DOHH2 (cell line): ENCODE data around the gene GAS7.

Source experiments
- H3F3A ChIP-seq: fragments of 200-600 bp; sonication (generic), shearing (Covaris generic); 2 replicates; pipeline ENCODE4 v1.6.0; 2016; ENCODE audit warnings: antibody characterized with exemption, mild to moderate bottlenecking; ENCODE audit not compliant: control insufficient read depth, insufficient read depth
- H3K27ac ChIP-seq: fragments of 200-600 bp; sonication (generic); 2 replicates; pipeline ENCODE4 v1.5.1; 2014; ENCODE audit warnings: low read depth, mild to moderate bottlenecking, low read length, moderate library complexity
- H3K27me3 ChIP-seq: fragments of 200-600 bp; sonication (generic); 2 replicates; pipeline ENCODE4 v1.6.1; 2014; ENCODE audit warnings: mild to moderate bottlenecking, low read length, mixed read lengths; ENCODE audit not compliant: control insufficient read depth
- H3K36me3 ChIP-seq: fragments of 200-600 bp; sonication (generic); 2 replicates; pipeline ENCODE4 v1.6.1; 2014; ENCODE audit warnings: mild to moderate bottlenecking, low read length, moderate library complexity, mixed read lengths; ENCODE audit not compliant: control insufficient read depth
- H3K4me1 ChIP-seq: fragments of 200-600 bp; sonication (generic); 2 replicates; pipeline ENCODE4 v1.6.1; 2014; ENCODE audit warnings: mild to moderate bottlenecking, low read length, mixed read lengths; ENCODE audit not compliant: control insufficient read depth
- H3K4me2 ChIP-seq: fragments of 200-600 bp; sonication (generic); 2 replicates; pipeline ENCODE4 v1.6.0; 2014; ENCODE audit warnings: mild to moderate bottlenecking, low read length, moderate library complexity
- H3K4me3 ChIP-seq: fragments of 200-600 bp; sonication (generic); 2 replicates; pipeline ENCODE4 v1.5.1; 2014; ENCODE audit warnings: mild to moderate bottlenecking, low read length, mixed read lengths
- H3K79me2 ChIP-seq: fragments of 200-600 bp; sonication (generic); 2 replicates; pipeline ENCODE4 v1.6.1; 2014; ENCODE audit warnings: mild to moderate bottlenecking, low read length, mixed read lengths; ENCODE audit not compliant: control insufficient read depth
- H3K9me2 ChIP-seq: fragments of 200-600 bp; sonication (generic); replicated peaks from 2 replicates; pipeline ENCODE4 v1.6.1; 2014; ENCODE audit warnings: mild to moderate bottlenecking, low read length, mixed read lengths; ENCODE audit not compliant: control insufficient read depth
- H3K9me3 ChIP-seq: fragments of 200-600 bp; sonication (generic); 2 replicates; pipeline ENCODE4 v1.6.1; 2014; ENCODE audit warnings: antibody characterized with exemption, low read length, mixed read lengths; ENCODE audit not compliant: control insufficient read depth, insufficient read depth
- H4K20me1 ChIP-seq: fragments of 200-600 bp; sonication (generic); 2 replicates; pipeline ENCODE4 v1.6.0; 2014; ENCODE audit warnings: low read depth, mild to moderate bottlenecking, antibody characterized with exemption, low read length, moderate library complexity; ENCODE audit not compliant: control insufficient read depth, insufficient read depth
- EZH2phosphoT487 ChIP-seq: fragments of 200-600 bp; sonication (generic); IDR thresholded peaks from 2 replicates; pipeline ENCODE4 v1.6.1; 2017; ENCODE audit warnings: borderline replicate concordance, mild to moderate bottlenecking, antibody characterized with exemption, low read length, moderate library complexity, mixed read lengths
- TF ChIP-seq, protein P1 (sequence below): fragments of 200-600 bp; sonication (generic); IDR thresholded peaks from one replicate; pipeline ENCODE4 v1.5.1; 2014; ENCODE audit warnings: antibody characterized with exemption, mild to moderate bottlenecking, low read depth, low read length; ENCODE audit not compliant: poor library complexity, severe bottlenecking

Gene GAS7

DNA sequence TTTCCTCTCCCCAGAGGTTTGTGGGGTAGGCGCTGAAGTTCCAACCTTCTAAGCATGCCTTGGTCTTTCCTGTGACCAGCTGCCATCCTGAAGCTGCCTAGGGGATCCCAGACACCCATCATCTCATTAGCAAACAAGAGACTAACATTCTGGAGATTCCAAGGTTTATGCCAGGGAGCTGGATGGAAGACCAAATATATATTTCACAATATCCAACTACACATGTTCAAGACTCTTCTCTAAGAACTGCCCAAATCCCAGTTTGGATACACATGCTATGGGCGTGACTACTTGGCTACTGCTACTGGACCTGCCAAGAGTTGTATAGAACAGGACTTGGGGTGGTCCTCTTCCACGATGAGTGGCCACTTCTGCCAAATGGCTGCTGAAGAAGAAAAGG lies 200.3 kb downstream of the GAS7 start:
- H3K4me2 ChIP-seq, result no peak overlapping the region
- no peaks in the 10 kb centered on the region for H3K79me2 ChIP-seq
- H3K27ac ChIP-seq, result no peak overlapping the region
- H3K9me3 ChIP-seq, result no peaks in the 10 kb centered on the region
- no peaks in the 10 kb centered on the region for H3K36me3 ChIP-seq
- H3K4me1 ChIP-seq, result no peaks in the 10 kb centered on the region
- H4K20me1 ChIP-seq, result no peaks in the 10 kb centered on the region
- TF ChIP-seq, protein P1, sequence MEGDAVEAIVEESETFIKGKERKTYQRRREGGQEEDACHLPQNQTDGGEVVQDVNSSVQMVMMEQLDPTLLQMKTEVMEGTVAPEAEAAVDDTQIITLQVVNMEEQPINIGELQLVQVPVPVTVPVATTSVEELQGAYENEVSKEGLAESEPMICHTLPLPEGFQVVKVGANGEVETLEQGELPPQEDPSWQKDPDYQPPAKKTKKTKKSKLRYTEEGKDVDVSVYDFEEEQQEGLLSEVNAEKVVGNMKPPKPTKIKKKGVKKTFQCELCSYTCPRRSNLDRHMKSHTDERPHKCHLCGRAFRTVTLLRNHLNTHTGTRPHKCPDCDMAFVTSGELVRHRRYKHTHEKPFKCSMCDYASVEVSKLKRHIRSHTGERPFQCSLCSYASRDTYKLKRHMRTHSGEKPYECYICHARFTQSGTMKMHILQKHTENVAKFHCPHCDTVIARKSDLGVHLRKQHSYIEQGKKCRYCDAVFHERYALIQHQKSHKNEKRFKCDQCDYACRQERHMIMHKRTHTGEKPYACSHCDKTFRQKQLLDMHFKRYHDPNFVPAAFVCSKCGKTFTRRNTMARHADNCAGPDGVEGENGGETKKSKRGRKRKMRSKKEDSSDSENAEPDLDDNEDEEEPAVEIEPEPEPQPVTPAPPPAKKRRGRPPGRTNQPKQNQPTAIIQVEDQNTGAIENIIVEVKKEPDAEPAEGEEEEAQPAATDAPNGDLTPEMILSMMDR, result no peak
- TF ChIP-seq EZH2phosphoT487, result no peak
- H3K4me3 ChIP-seq, result no peak overlapping the region
- no peaks in the 10 kb centered on the region for H3K27me3 ChIP-seq
- H3F3A ChIP-seq, result no peaks in the 10 kb centered on the region
- H3K9me2 ChIP-seq, result no peaks in the 10 kb centered on the region

DNA sequence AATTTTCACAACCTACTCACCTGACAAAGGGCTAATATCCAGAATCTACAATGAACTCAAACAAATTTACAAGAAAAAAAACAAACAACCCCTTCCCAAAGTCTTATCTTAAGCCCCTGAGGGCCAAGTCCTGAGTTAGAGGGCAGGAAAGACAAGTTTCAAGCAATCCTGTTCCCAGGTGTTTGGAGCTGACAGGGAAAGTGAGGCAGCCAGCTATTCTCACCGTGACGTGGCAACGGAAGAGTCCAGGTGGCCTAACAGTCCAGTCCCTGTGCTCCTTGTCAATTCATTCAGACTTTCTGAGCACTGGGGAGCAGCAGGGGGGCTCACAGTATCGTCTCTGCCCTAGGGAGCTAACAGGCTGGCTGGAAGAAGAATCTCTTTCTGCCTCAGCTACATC lies 203.6 kb downstream of the GAS7 start:
- no peaks in the 10 kb centered on the region for H3K4me1 ChIP-seq
- no peaks in the 10 kb centered on the region for H4K20me1 ChIP-seq
- no peaks in the 10 kb centered on the region for H3K36me3 ChIP-seq
- no peaks in the 10 kb centered on the region for H3F3A ChIP-seq
- H3K4me2 ChIP-seq, result no peak overlapping the region
- no peaks in the 10 kb centered on the region for H3K9me3 ChIP-seq
- no peaks in the 10 kb centered on the region for H3K79me2 ChIP-seq
- no peaks in the 10 kb centered on the region for H3K9me2 ChIP-seq
- H3K27ac ChIP-seq, result no peak overlapping the region
- H3K4me3 ChIP-seq, result no peak overlapping the region
- no peak for TF ChIP-seq EZH2phosphoT487
- TF ChIP-seq, protein P1, result no peak
- H3K27me3 ChIP-seq, result no peaks in the 10 kb centered on the region

DNA sequence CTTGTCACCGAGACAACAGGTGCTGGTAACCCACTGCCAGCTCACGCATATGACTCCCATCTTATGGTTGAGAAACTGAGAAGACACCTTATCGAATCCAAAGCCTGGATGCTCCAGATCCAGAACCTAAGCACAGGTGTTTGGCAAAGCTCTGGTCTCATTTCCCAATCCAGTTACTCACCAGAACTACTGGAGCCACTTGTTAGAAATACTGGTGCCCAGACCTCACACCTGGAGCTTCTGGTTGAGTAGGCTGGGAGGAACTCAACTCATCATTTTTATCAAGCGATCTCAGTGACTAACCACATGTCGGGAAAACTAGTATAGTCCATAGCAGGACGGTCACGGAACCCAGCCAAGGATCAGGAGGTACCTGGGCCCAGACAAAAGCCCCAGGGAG lies 206.6 kb downstream of the GAS7 start:
- no peak overlapping the region for H3K27ac ChIP-seq
- no peaks in the 10 kb centered on the region for H3K9me2 ChIP-seq
- no peaks in the 10 kb centered on the region for H3K79me2 ChIP-seq
- H3K36me3 ChIP-seq, result no peaks in the 10 kb centered on the region
- H3F3A ChIP-seq, result no peaks in the 10 kb centered on the region
- peaks cover 2% of the 10 kb centered on the region; the same call in 1 of the 2 replicates for H3K4me1 ChIP-seq
- H3K9me3 ChIP-seq, result no peaks in the 10 kb centered on the region
- TF ChIP-seq, protein P1, result no peak
- TF ChIP-seq EZH2phosphoT487, result no peak
- H3K4me2 ChIP-seq, result no peak overlapping the region
- H3K27me3 ChIP-seq, result no peaks in the 10 kb centered on the region
- H3K4me3 ChIP-seq, result no peak overlapping the region
- H4K20me1 ChIP-seq, result no peaks in the 10 kb centered on the region

DNA sequence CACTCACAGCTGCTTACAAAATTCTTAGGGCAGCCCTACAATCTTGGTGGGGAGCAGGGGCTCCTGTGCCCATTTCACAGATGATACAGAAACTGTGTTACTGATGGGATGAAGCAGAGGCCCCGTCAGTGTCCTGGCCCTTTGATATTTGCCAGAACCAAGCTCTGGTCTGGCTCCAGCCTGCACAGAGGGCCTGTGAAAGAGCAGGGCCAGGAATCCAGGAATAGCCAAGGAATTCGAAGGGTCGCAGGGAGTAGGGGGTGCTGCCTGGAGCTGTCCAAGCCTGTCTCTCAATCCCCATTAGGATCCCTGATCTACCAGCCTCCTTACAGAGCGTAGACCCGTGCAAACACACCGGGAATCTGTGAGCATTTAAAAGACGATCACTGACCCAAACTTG lies 207.1 kb downstream of the GAS7 start:
- H3K36me3 ChIP-seq, result no peaks in the 10 kb centered on the region
- no peaks in the 10 kb centered on the region for H3K79me2 ChIP-seq
- no peaks in the 10 kb centered on the region for H3K9me3 ChIP-seq
- H3K4me1 ChIP-seq, result peaks cover 2% of the 10 kb centered on the region; the same call in 1 of the 2 replicates
- H3K27ac ChIP-seq, result no peak overlapping the region
- no peak overlapping the region for H3K4me3 ChIP-seq
- no peak overlapping the region for H3K4me2 ChIP-seq
- H3K27me3 ChIP-seq, result no peaks in the 10 kb centered on the region
- no peaks in the 10 kb centered on the region for H3K9me2 ChIP-seq
- TF ChIP-seq, protein P1, result no peak
- TF ChIP-seq EZH2phosphoT487, result no peak
- no peaks in the 10 kb centered on the region for H4K20me1 ChIP-seq
- no peaks in the 10 kb centered on the region for H3F3A ChIP-seq
